ENCODE data around the gene ST6GAL1. TPM values are rescaled to one million over a fixed set of nuclear protein-coding genes. Genes with fewer than 3 reads are reported as not detected.

The ST6GAL1 gene
- total and polyA plus RNA-seq, 12 donors: 19.5 to 94.7 (median 65.8) TPM

GRCh38 chr3:187013159-187013716, 82.9 kb downstream of the ST6GAL1 start:
- no peak for TF ChIP-seq CTCF (IDR thresholded peaks at IDR 0.05)
- DNase-seq (no peak), ATAC-seq (peak in 3 of 8 donors; percentile 21 to 23 (median 23))
- Histone ChIP-seq H3K27ac (peak overlapping the region in 8 of 10 donors; percentile 16 to 82 (median 57)), H3K27me3 (no peaks in the 10 kb centered on the region), H3K4me1 (peaks cover 8 to 80% (median 68%) of the 10 kb centered on the region in 9 donors), H3K36me3 (no peaks in the 10 kb centered on the region), H3K9me3 (peaks cover 0 to 6% (median 0%) of the 10 kb centered on the region in 11 donors), H3K4me3 (no peak overlapping the region)
- intact Hi-C loops (cut with DNase I): loop anchor here in 1 of 10 donors (5.0 kb wide), 1 partner anchor 81 kb away; the partner anchor contains the start of gene ST6GAL1
- 67 to 68% methylated on average over 4 of the region's 4 CpGs for WGBS, 2 donors

DNA sequence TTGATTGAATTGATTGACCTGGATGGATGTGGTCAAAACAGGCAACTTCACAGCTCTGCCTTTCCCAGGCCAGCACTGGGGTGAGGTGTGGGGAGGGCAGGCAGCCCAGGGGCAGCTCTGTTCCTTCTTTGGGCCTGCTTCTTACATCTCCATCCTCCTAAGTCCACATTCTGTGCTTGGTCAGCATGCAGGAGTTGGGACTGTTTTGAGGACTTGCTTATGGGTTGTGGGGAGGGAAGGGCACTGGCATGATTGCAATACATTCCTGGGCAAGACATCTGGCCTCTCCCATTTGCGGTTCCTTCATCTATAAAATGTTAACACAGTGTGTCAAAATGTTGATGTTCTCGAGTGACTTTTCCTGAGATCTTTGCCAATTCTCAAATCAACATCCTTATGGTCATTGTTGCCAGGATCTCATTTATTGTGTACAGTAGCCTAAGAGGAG, 84.1 kb downstream of the ST6GAL1 start:
- TF ChIP-seq CTCF (IDR thresholded peaks at IDR 0.05): no peak
- intact Hi-C loops (cut with DNase I): loop anchor here in 1 of 10 donors (5.0 kb wide), 1 partner anchor 82 kb away; the partner anchor contains the start of gene ST6GAL1
- no peaks in the 10 kb centered on the region for H3K9me3 ChIP-seq
- H3K4me3 ChIP-seq: no peak overlapping the region
- peak in 2 of 8 donors; percentile 5 to 26 for ATAC-seq
- no peaks in the 10 kb centered on the region for H3K27me3 ChIP-seq
- 44 to 45% methylated on average over 2 of the region's 2 CpGs for WGBS, 2 donors
- DNase-seq: no peak
- peak overlapping the region in 2 of 10 donors; percentile 10 to 18 for H3K27ac ChIP-seq
- peaks cover 0 to 5% (median 0%) of the 10 kb centered on the region in 9 donors for H3K36me3 ChIP-seq
- peaks cover 8 to 84% (median 76%) of the 10 kb centered on the region in 9 donors for H3K4me1 ChIP-seq

- Histone ChIP-seq H3K27me3 (no peaks in the 10 kb centered on the region), H3K36me3 (peaks cover 0 to 5% (median 0%) of the 10 kb centered on the region in 9 donors), H3K9me3 (no peaks in the 10 kb centered on the region), H3K4me3 (no peak overlapping the region), H3K27ac (peak overlapping the region in 1 of 10 donors; percentile 61), H3K4me1 (peaks cover 8 to 82% (median 67%) of the 10 kb centered on the region in 9 donors)
- ATAC-seq (no peak), DNase-seq (no peak)
- 71 to 73% methylated on average over 14 of the region's 14 CpGs for WGBS, 2 donors
- intact Hi-C loops (cut with DNase I): no loop called here
- TF ChIP-seq CTCF (IDR thresholded peaks at IDR 0.05): no peak
These were observed 85.7 kb downstream of the ST6GAL1 start for GRCh38 chr3:187015903-187016638.

GRCh38 chr3:187016639-187017345, 86.5 kb downstream of the ST6GAL1 start:
- H3K27ac ChIP-seq: peak overlapping the region in 4 of 10 donors; percentile 2 to 61 (median 40)

More at GRCh38 chr3:187016639-187017345, 86.5 kb downstream of the ST6GAL1 start:
- Histone ChIP-seq H3K4me3 (no peak overlapping the region), H3K4me1 (peaks cover 8 to 75% (median 66%) of the 10 kb centered on the region in 9 donors), H3K9me3 (no peaks in the 10 kb centered on the region), H3K36me3 (peaks cover 0 to 5% (median 0%) of the 10 kb centered on the region in 9 donors), H3K27me3 (no peaks in the 10 kb centered on the region)
- TF ChIP-seq CTCF (IDR thresholded peaks at IDR 0.05): no peak
- 70 to 76% methylated on average over 4 of the region's 4 CpGs for WGBS, 2 donors
- no peak for DNase-seq
- ATAC-seq: peak in 3 of 8 donors; percentile 36 to 79 (median 63)
- intact Hi-C loops (cut with DNase I): no loop called here

Data from heart right ventricle (tissue), 16 donors.